ENCODE data around the gene NEUROD2.

NEUROD2 gene

GRCh38 chr17:39634384-39634871 lies 26.7 kb upstream of the NEUROD2 start:
- no peak for DNase-seq

GRCh38 chr17:39633570-39634183 lies 26.0 kb upstream of the NEUROD2 start:
- no peak for DNase-seq

GRCh38 chr17:39632153-39632941 lies 24.6 kb upstream of the NEUROD2 start:
- no peak for DNase-seq

- no peak for DNase-seq
Measured at GRCh38 chr17:39631403-39631802, 23.7 kb upstream of the NEUROD2 start.

- no peak for DNase-seq
Measured at GRCh38 chr17:39629898-39630297, 22.2 kb upstream of the NEUROD2 start.

- DNase-seq: no peak
Measured at GRCh38 chr17:39629494-39629880, 21.8 kb upstream of the NEUROD2 start.

GRCh38 chr17:39628655-39629493 lies 21.2 kb upstream of the NEUROD2 start:
- DNase-seq: no peak

- DNase-seq: no peak
Measured at GRCh38 chr17:39627712-39628516, 20.2 kb upstream of the NEUROD2 start.

GRCh38 chr17:39627047-39627711 lies 19.5 kb upstream of the NEUROD2 start:
- DNase-seq: no peak

GRCh38 chr17:39626171-39627046 lies 18.7 kb upstream of the NEUROD2 start, which contains the start of gene PPP1R1B:
Gene PPP1R1B, plus strand, starts transcription at chr17:39626952. Its CDS starts 441 bp downstream, at chr17:39627393.
- no peak for DNase-seq

- DNase-seq: no peak
Measured at GRCh38 chr17:39625198-39625785, 17.6 kb upstream of the NEUROD2 start.

- DNase-seq: no peak
Measured at GRCh38 chr17:39624313-39624712, 16.6 kb upstream of the NEUROD2 start.

GRCh38 chr17:39623356-39623950 lies 15.7 kb upstream of the NEUROD2 start:
- peak; percentile 88 for DNase-seq

GRCh38 chr17:39622380-39623006 lies 14.8 kb upstream of the NEUROD2 start:
- DNase-seq: peak; percentile 38

- DNase-seq: peak; percentile 84
Measured at GRCh38 chr17:39621523-39622379, 14.0 kb upstream of the NEUROD2 start.

- no peak for DNase-seq
Measured at GRCh38 chr17:39619786-39620101, 12.0 kb upstream of the NEUROD2 start.

GRCh38 chr17:39618956-39619785 lies 11.5 kb upstream of the NEUROD2 start:
- DNase-seq: no peak
